HepG2 (cell line): ENCODE data around the gene TIAM1. TPM values are rescaled to one million over a fixed set of nuclear protein-coding genes. Genes with fewer than 3 reads are reported as not detected.

Experiments
- ATAC-seq: fragments of 200-7000 bp; cut with Tn5 transposase; 3 replicates; pipeline ENCODE4 v1.9.1; 2020; ENCODE audit warnings: mild to moderate bottlenecking, moderate library complexity
- BruUV-seq: library from RNA; stranded (reverse); fragments of 400-500 nt; replicated peaks from 2 replicates; lab custom pipeline; 2021; lab: Mats Ljungman, UMichigan
- CTCF ChIA-PET: fragments of 300-600 bp; formaldehyde crosslinking; extraction: SDS; loops from one replicate; lab custom pipeline; 2021; ENCODE audit warnings: low total read pairs, inconsistent platforms, low intra/inter-chr PET ratio; lab: Yijun Ruan, JAX
- POLR2A ChIA-PET: fragments of 350-600 bp; sonication (Branson Sonifier 250); formaldehyde crosslinking; loops from one replicate; lab custom pipeline; 2020; ENCODE audit warnings: antibody characterized with exemption, inconsistent platforms; lab: Yijun Ruan, JAX
- DNase-seq: peaks from one replicate; pipeline ENCODE4 v3.0.0-alpha.2; 2015; ENCODE audit warnings: low spot score
- FAIRE-seq: peaks from 3 replicates; lab custom pipeline; 2011; peaks lifted over from hg19 to GRCh38; lab: Jason Lieb, UNC
- H2AFZ ChIP-seq: one replicate; pipeline ENCODE4 v1.6.1; 2011; ENCODE audit warnings: low read length, inconsistent platforms
- H3K27ac ChIP-seq: fragments of 300-600 bp; 3 replicates; pipeline ENCODE4 v1.8.0; 2011; ENCODE audit warnings: mixed run types, mild to moderate bottlenecking, mixed read lengths, low read length, inconsistent platforms; ENCODE audit not compliant: insufficient read depth; ENCODE audit errors: extremely low read length
- H3K27me3 ChIP-seq, 2 experiments: fragments of 200-600 bp in 1 of 2; 2 replicates in 1 of 2; 3 replicates in 1 of 2; pipeline versions ENCODE4 v1.6.0 to v1.8.0; 2011; ENCODE audit warnings: low read length in 2 of 2, mild to moderate bottlenecking in 2 of 2, moderate library complexity in 2 of 2, inconsistent platforms in 1 of 2; ENCODE audit not compliant: insufficient read depth in 2 of 2, control insufficient read depth in 1 of 2
- H3K36me3 ChIP-seq, 2 experiments: fragments of 200-600 bp in 1 of 2; replicated peaks in 1 of 2; 2 replicates in 1 of 2; 3 replicates in 1 of 2; pipeline versions ENCODE4 v1.5.1 to v1.8.0; 2011; ENCODE audit warnings: low read length in 2 of 2, inconsistent platforms in 1 of 2; ENCODE audit not compliant: insufficient read depth in 2 of 2, control insufficient read depth in 1 of 2
- H3K4me1 ChIP-seq: 2 replicates; pipeline ENCODE4 v1.5.1; 2012; ENCODE audit warnings: low read length, inconsistent platforms; ENCODE audit not compliant: insufficient read depth
- H3K4me2 ChIP-seq: 2 replicates; pipeline ENCODE4 v1.6.0; 2011; ENCODE audit warnings: low read depth, low read length, inconsistent platforms
- H3K4me3 ChIP-seq, 3 experiments: fragments of 200-600 bp in 1 of 3; sonication (generic), shearing (Covaris generic) in 1 of 3; replicated peaks in 1 of 3; 2 replicates each; pipeline ENCODE4 v1.5.1; 2011 to 2016; ENCODE audit warnings: low read length in 3 of 3, inconsistent platforms in 2 of 3, low read depth in 2 of 3, mild to moderate bottlenecking in 2 of 3, control low read depth in 1 of 3, mixed read lengths in 1 of 3; ENCODE audit not compliant: insufficient read depth in 1 of 3
- H3K79me2 ChIP-seq: one replicate; pipeline ENCODE4 v1.6.1; 2011; ENCODE audit warnings: low read length, inconsistent platforms; ENCODE audit not compliant: insufficient read depth
- H3K9ac ChIP-seq: 2 replicates; pipeline ENCODE4 v1.6.0; 2011; ENCODE audit warnings: mild to moderate bottlenecking, low read depth, low read length, inconsistent platforms; ENCODE audit not compliant: insufficient read depth
- H3K9me3 ChIP-seq: 2 replicates; pipeline ENCODE4 v1.5.1; 2012; ENCODE audit warnings: mild to moderate bottlenecking, low read length
- H4K20me1 ChIP-seq: 2 replicates; pipeline ENCODE4 v1.6.0; 2011; ENCODE audit warnings: inconsistent platforms, mild to moderate bottlenecking, low read length, moderate library complexity; ENCODE audit not compliant: insufficient read depth
- ARNT2 ChIP-seq: sonication (generic); formaldehyde crosslinking; IDR thresholded peaks from 2 replicates; pipeline ENCODE4 v1.8.0; 2022; ENCODE audit warnings: mild to moderate bottlenecking, low read depth, missing genetic modification reagents, moderate library complexity
- CCDC6 ChIP-seq: sonication (generic); formaldehyde crosslinking; IDR thresholded peaks from 2 replicates; pipeline ENCODE4 v1.8.1; 2022; ENCODE audit warnings: mild to moderate bottlenecking, missing genetic modification reagents, moderate library complexity
- ERF ChIP-seq: IDR thresholded peaks from 2 replicates; pipeline ENCODE4 v1.6.1; 2018; ENCODE audit warnings: missing biosample characterization, missing genetic modification reagents
- MEF2D ChIP-seq: sonication (generic); formaldehyde crosslinking; IDR thresholded peaks from 2 replicates; pipeline ENCODE4 v1.5.1; 2020; ENCODE audit warnings: mild to moderate bottlenecking, missing genetic modification reagents
- MXD4 ChIP-seq: IDR thresholded peaks from 2 replicates; pipeline ENCODE4 v1.6.1; 2016; ENCODE audit warnings: mild to moderate bottlenecking, missing biosample characterization, missing genetic modification reagents
- NFIB ChIP-seq: sonication (generic); formaldehyde crosslinking; IDR thresholded peaks from 2 replicates; pipeline ENCODE4 v1.9.0; 2021; ENCODE audit warnings: missing genetic modification reagents, mild to moderate bottlenecking, borderline replicate concordance
- NFYC ChIP-seq: IDR thresholded peaks from 2 replicates; pipeline ENCODE4 v1.6.1; 2016; ENCODE audit warnings: missing genetic modification reagents, missing compliant biosample characterization
- RBAK ChIP-seq: sonication (generic); formaldehyde crosslinking; IDR thresholded peaks from 2 replicates; pipeline ENCODE4 v1.5.1; 2020; ENCODE audit warnings: mild to moderate bottlenecking, missing genetic modification reagents
- SAP130 ChIP-seq: IDR thresholded peaks from 2 replicates; pipeline ENCODE4 v1.6.1; 2016; ENCODE audit warnings: low read depth
- SMARCE1 ChIP-seq: fragments of 450-650 bp; IDR thresholded peaks from 2 replicates; pipeline ENCODE4 v1.6.1; 2017; ENCODE audit warnings: borderline replicate concordance
- SPEN ChIP-seq: sonication (generic); formaldehyde crosslinking; IDR thresholded peaks from 2 replicates; pipeline ENCODE4 v1.5.1; 2020; ENCODE audit warnings: low read depth, mild to moderate bottlenecking, missing genetic modification reagents
- TSC22D2 ChIP-seq: sonication (generic); formaldehyde crosslinking; IDR thresholded peaks from 2 replicates; pipeline ENCODE4 v1.5.1; 2020; ENCODE audit warnings: missing genetic modification reagents, mild to moderate bottlenecking, borderline replicate concordance
- ZNF224 ChIP-seq: sonication (generic); formaldehyde crosslinking; IDR thresholded peaks from 2 replicates; pipeline ENCODE4 v1.5.0; 2020; ENCODE audit warnings: mild to moderate bottlenecking, missing genetic modification reagents
- ZNF350 ChIP-seq: sonication (generic); formaldehyde crosslinking; IDR thresholded peaks from 2 replicates; pipeline ENCODE4 v1.4.0; 2020; ENCODE audit warnings: mild to moderate bottlenecking, low read depth, missing genetic modification reagents, borderline replicate concordance
- ZNF616 ChIP-seq: sonication (generic); formaldehyde crosslinking; IDR thresholded peaks from 2 replicates; pipeline ENCODE4 v1.5.0; 2020; ENCODE audit warnings: low read depth, mild to moderate bottlenecking, missing genetic modification reagents
- ZNF674 ChIP-seq: sonication (generic); formaldehyde crosslinking; IDR thresholded peaks from 2 replicates; pipeline ENCODE4 v1.5.0; 2020; ENCODE audit warnings: low read depth, mild to moderate bottlenecking, missing genetic modification reagents
- WGBS: methylation state at CpG from one replicate; pipeline ENCODE4 v1.1.6; 2017; ENCODE audit warnings: low lambda C conversion rate; 5-methylcytosine and 5-hydroxymethylcytosine counted together
- in situ Hi-C: cut with HindIII; loops from 2 replicates; pipeline ENCODE4 v1.10.0; 2017; ENCODE audit warnings: low pct_unique_long_range_greater_than_20kb; ENCODE audit not compliant: extremely low pct_ligation_motif_present
- intact Hi-C: fragments of 100-400 bp; cut with micrococcal nuclease; formaldehyde crosslinking; loops from one replicate; pipeline ENCODE4 v1.10.0; 2022; ENCODE audit not compliant: unreplicated experiment
- polyA plus RNA-seq, 8 experiments: library from polyadenylated mRNA; depleted of rRNA in 3 of 8; stranded (reverse) in 7 of 8; unstranded in 1 of 8; fragments of >200 nt; fragmentation: Illumina TruSeq in 4 of 8; extraction: Trizol in 4 of 8; gene quantifications; 2 replicates each; pipeline versions ENCODE4 v1.2.1 to v1.2.3, GENCODE V29; 2011 to 2016; ENCODE audit warnings: low read depth in 4 of 8, missing spikeins in 1 of 8, mixed read lengths in 1 of 8; ENCODE audit not compliant: insufficient read depth in 1 of 8
- total RNA-seq, 5 experiments: library from RNA; depleted of rRNA; stranded (reverse); fragments of >200 nt; fragmentation: Illumina TruSeq; extraction: Trizol; gene quantifications; 2 replicates each; pipeline ENCODE4 v1.2.3, GENCODE V29; 2016; ENCODE audit warnings: low read depth in 1 of 5
- TF ChIP-seq, protein P1 (sequence below): IDR thresholded peaks from 2 replicates; pipeline ENCODE4 v1.6.1; 2018; ENCODE audit warnings: missing genetic modification reagents
- TF ChIP-seq, protein P2 (sequence below): sonication (generic); formaldehyde crosslinking; IDR thresholded peaks from 2 replicates; pipeline ENCODE4 v1.5.0; 2020; ENCODE audit warnings: mild to moderate bottlenecking, missing genetic modification reagents, moderate library complexity
- TF ChIP-seq, protein P3 (sequence below): sonication (generic); formaldehyde crosslinking; IDR thresholded peaks from 2 replicates; pipeline ENCODE4 v1.4.0; 2020; ENCODE audit warnings: mild to moderate bottlenecking, low read depth, missing genetic modification reagents
- TF ChIP-seq, protein P4 (sequence below): sonication (generic); formaldehyde crosslinking; IDR thresholded peaks from 2 replicates; pipeline ENCODE4 v1.4.0; 2020; ENCODE audit warnings: missing genetic modification reagents, borderline replicate concordance

TIAM1 gene
- total and polyA plus RNA-seq, 2 of the 13 experiments (the other 11 are each of a cell fraction or from before 2014, with no cell fraction given) = 0.13 to 0.24 TPM

DNA sequence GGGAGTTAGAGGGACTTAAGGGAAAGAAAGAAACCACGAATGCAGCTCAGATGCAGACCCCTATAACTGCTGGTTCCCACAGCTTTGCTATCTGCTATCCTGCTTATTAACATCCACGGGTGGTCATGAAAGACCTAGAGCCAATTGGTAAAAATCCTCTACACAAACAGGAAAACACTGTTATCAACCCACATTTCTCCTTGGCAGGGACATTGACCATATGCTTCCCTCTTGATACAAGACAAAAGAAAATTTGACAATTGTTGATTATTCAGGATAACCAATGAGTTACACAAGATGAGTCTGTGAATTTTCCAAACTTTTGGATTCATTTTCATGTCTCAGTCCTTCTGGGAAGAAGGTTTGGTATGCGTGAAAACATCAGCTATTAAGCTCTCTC lies 90.4 kb downstream of the TIAM1 start (continued):
- TF ChIP-seq MXD4 (no peak), TSC22D2 (CRISPR knock-in tag) (no peak), MEF2D (CRISPR knock-in tag) (no peak), RBAK (no peak), SAP130 (no peak), NFIB (no peak), CCDC6 (no peak)
- TF ChIP-seq, protein P1, sequence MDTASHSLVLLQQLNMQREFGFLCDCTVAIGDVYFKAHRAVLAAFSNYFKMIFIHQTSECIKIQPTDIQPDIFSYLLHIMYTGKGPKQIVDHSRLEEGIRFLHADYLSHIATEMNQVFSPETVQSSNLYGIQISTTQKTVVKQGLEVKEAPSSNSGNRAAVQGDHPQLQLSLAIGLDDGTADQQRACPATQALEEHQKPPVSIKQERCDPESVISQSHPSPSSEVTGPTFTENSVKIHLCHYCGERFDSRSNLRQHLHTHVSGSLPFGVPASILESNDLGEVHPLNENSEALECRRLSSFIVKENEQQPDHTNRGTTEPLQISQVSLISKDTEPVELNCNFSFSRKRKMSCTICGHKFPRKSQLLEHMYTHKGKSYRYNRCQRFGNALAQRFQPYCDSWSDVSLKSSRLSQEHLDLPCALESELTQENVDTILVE = no peak
- TF ChIP-seq, all 625 proteins: peak for 0

DNA sequence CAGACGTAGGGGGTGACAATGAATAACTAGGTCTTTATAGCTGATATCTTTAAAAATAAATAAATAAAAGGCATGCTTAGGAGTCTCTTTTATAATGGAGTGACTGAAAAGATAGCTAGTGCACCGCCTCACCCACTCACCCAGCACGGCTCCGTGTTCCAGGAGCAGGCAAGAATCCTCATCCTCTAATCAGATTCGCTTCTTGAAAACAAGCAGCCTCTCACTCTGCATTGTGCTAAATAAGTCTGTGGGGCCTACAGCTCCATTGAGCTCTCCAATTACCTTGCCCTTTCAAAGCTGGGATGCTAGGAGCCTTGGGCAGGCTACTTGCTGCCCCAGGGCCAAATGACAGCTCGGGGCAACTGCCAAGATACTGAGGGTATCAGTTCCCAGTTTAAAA lies 91.5 kb downstream of the TIAM1 start:
- CTCF ChIA-PET = no interaction called here
- Histone ChIP-seq H3K79me2 (no peaks in the 10 kb centered on the region), H4K20me1 (no peaks in the 10 kb centered on the region), H3K9me3 (peaks cover 13% of the 10 kb centered on the region; the same call in 1 of the 2 replicates), H3K9ac (no peak overlapping the region), H2AFZ (no peak overlapping the region), H3K27me3 (no peaks in the 10 kb centered on the region; a peak in 1 of 5 replicates), H3K36me3 (no peaks in the 10 kb centered on the region), H3K4me2 (no peak overlapping the region), H3K27ac (no peak overlapping the region), H3K4me1 (no peaks in the 10 kb centered on the region), H3K4me3 (no peak overlapping the region)
- WGBS = 32% methylated on average over 5 of the region's 6 CpGs
- POLR2A ChIA-PET = no interaction called here
- no TSS peak for BruUV-seq
- ATAC-seq (no peak), DNase-seq (no peak), FAIRE-seq (no peak)
- intact Hi-C loops = no loop called here
- in situ Hi-C loops = no loop called here
- no peak for TF ChIP-seq ZNF674
- TF ChIP-seq, protein P2, sequence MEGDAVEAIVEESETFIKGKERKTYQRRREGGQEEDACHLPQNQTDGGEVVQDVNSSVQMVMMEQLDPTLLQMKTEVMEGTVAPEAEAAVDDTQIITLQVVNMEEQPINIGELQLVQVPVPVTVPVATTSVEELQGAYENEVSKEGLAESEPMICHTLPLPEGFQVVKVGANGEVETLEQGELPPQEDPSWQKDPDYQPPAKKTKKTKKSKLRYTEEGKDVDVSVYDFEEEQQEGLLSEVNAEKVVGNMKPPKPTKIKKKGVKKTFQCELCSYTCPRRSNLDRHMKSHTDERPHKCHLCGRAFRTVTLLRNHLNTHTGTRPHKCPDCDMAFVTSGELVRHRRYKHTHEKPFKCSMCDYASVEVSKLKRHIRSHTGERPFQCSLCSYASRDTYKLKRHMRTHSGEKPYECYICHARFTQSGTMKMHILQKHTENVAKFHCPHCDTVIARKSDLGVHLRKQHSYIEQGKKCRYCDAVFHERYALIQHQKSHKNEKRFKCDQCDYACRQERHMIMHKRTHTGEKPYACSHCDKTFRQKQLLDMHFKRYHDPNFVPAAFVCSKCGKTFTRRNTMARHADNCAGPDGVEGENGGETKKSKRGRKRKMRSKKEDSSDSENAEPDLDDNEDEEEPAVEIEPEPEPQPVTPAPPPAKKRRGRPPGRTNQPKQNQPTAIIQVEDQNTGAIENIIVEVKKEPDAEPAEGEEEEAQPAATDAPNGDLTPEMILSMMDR (CRISPR knock-in tag) = no peak
- TF ChIP-seq ZNF616 (CRISPR knock-in tag) = no peak
- no peak for TF ChIP-seq ARNT2 (CRISPR knock-in tag)
- TF ChIP-seq, protein P3, sequence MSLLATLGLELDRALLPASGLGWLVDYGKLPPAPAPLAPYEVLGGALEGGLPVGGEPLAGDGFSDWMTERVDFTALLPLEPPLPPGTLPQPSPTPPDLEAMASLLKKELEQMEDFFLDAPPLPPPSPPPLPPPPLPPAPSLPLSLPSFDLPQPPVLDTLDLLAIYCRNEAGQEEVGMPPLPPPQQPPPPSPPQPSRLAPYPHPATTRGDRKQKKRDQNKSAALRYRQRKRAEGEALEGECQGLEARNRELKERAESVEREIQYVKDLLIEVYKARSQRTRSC = no peak
- no peak for TF ChIP-seq SMARCE1
- TF ChIP-seq ZNF224 (CRISPR knock-in tag) = no peak
- TF ChIP-seq ZNF350 (CRISPR knock-in tag) = no peak
- TF ChIP-seq, protein P4, sequence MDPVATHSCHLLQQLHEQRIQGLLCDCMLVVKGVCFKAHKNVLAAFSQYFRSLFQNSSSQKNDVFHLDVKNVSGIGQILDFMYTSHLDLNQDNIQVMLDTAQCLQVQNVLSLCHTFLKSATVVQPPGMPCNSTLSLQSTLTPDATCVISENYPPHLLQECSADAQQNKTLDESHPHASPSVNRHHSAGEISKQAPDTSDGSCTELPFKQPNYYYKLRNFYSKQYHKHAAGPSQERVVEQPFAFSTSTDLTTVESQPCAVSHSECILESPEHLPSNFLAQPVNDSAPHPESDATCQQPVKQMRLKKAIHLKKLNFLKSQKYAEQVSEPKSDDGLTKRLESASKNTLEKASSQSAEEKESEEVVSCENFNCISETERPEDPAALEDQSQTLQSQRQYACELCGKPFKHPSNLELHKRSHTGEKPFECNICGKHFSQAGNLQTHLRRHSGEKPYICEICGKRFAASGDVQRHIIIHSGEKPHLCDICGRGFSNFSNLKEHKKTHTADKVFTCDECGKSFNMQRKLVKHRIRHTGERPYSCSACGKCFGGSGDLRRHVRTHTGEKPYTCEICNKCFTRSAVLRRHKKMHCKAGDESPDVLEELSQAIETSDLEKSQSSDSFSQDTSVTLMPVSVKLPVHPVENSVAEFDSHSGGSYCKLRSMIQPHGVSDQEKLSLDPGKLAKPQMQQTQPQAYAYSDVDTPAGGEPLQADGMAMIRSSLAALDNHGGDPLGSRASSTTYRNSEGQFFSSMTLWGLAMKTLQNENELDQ = no peak
- TF ChIP-seq SPEN (CRISPR knock-in tag) = no peak
- no peak for TF ChIP-seq NFYC
- no peak for TF ChIP-seq ERF (CRISPR knock-in tag)
